GM18951 (cell line): Measurements from ENCODE around the gene TC2N.

Experiments
- POLR2A ChIP-seq: IDR thresholded peaks from 4 replicates; pipeline ENCODE4 v1.6.1; 2011; ENCODE audit warnings: mild to moderate bottlenecking; ENCODE audit not compliant: insufficient read length, insufficient read depth; ENCODE audit errors: extremely low read depth
- in situ Hi-C: fragments of 300-500 bp; cut with MboI; formaldehyde crosslinking; loops from one replicate; pipeline ENCODE4 v1.12.0; 2022; ENCODE audit warnings: low sequenced_read_pairs, mixed read lengths, inconsistent platforms; ENCODE audit not compliant: unreplicated experiment

The TC2N gene

GRCh38 chr14:91897106-91897701 lies 29.9 kb upstream of the TC2N start:
- TF ChIP-seq POLR2A: no peak
- in situ Hi-C loops: no loop called here

GRCh38 chr14:91896419-91896818 lies 29.1 kb upstream of the TC2N start:
- no peak for TF ChIP-seq POLR2A
- in situ Hi-C loops: no loop called here

- in situ Hi-C loops: no loop called here
- no peak for TF ChIP-seq POLR2A
Observed at GRCh38 chr14:91893669-91894068, 26.3 kb upstream of the TC2N start.

GRCh38 chr14:91893007-91893406 lies 25.7 kb upstream of the TC2N start:
- in situ Hi-C loops: no loop called here
- TF ChIP-seq POLR2A: no peak

GRCh38 chr14:91891721-91892220 lies 24.4 kb upstream of the TC2N start:
- in situ Hi-C loops: no loop called here
- no peak for TF ChIP-seq POLR2A

- no peak for TF ChIP-seq POLR2A
- in situ Hi-C loops: no loop called here
Observed at GRCh38 chr14:91891101-91891500, 23.8 kb upstream of the TC2N start.

GRCh38 chr14:91890291-91890749 lies 23.0 kb upstream of the TC2N start:
- in situ Hi-C loops: no loop called here
- no peak for TF ChIP-seq POLR2A

GRCh38 chr14:91889477-91890211 lies 22.3 kb upstream of the TC2N start:
- TF ChIP-seq POLR2A: no peak
- in situ Hi-C loops: no loop called here

- in situ Hi-C loops: no loop called here
- TF ChIP-seq POLR2A: no peak
Observed at GRCh38 chr14:91888641-91889476, 21.5 kb upstream of the TC2N start.

GRCh38 chr14:91886961-91887360 lies 19.6 kb upstream of the TC2N start:
- in situ Hi-C loops: no loop called here
- no peak for TF ChIP-seq POLR2A

GRCh38 chr14:91885839-91886238 lies 18.5 kb upstream of the TC2N start:
- in situ Hi-C loops: no loop called here
- no peak for TF ChIP-seq POLR2A

GRCh38 chr14:91885113-91885712 lies 17.9 kb upstream of the TC2N start:
- TF ChIP-seq POLR2A: no peak
- in situ Hi-C loops: no loop called here

GRCh38 chr14:91884664-91885063 lies 17.3 kb upstream of the TC2N start:
- in situ Hi-C loops: no loop called here
- no peak for TF ChIP-seq POLR2A
